Measurements from ENCODE around the gene VAC14. TPM values are rescaled to one million over a fixed set of nuclear protein-coding genes. Genes with fewer than 3 reads are reported as not detected.

The VAC14 gene
- total and polyA plus RNA-seq, 2 of the 8 experiments (the other 6 are each of a cell fraction or from before 2014, with no cell fraction given) = 56.0 to 108 TPM

DNA sequence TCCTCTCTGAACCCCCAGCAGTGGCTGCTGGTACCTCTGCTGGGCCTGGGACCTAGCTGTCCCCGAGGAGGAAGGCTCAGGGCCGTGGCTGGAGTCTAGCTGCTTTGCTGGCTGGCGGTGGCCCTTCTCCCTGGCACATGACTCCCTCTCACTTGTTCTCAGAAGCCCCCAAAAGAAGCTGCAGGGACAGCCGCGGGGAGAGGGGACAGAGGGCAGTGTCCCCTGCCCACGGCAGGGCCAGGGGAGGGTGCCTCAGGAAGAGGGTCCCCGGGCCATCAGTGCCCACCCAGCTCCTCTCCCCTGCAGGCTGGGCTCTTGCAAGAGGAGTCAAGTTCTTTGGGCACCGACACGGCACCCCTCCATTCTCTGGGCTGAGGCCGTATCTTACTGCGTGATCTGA lies 46.6 kb downstream of the VAC14 start:
- Histone ChIP-seq H3K9ac (replicated peaks in 1 of 4; ENCODE audit: extremely low read depth in 1 of 4, low read depth in 3 of 4, low read length in 3 of 4) (no peak overlapping the region), H2BK120ac (replicated peaks; ENCODE audit: low read depth, low read length) (no peak overlapping the region), H3K56ac (replicated peaks; ENCODE audit: insufficient read length, low read depth, low read length) (no peak overlapping the region), H4K5ac (ENCODE audit: insufficient read length, low read depth, low read length) (no peak overlapping the region), H2BK20ac (ENCODE audit: low read length) (no peak overlapping the region), H3K36me3 (ENCODE audit: control insufficient read depth in 2 of 4, insufficient read depth in 4 of 4, low read length in 3 of 4) (peaks cover 0 to 6% (median 4%) of the 10 kb centered on the region in 4 experiments; a peak in 3 of 8 replicates), H2AK5ac (ENCODE audit: low read depth, low read length) (no peak overlapping the region), H3K23me2 (ENCODE audit: low read depth, low read length) (no peaks in the 10 kb centered on the region), H3K14ac (ENCODE audit: insufficient read length) (no peak overlapping the region), H3K79me2 (ENCODE audit: control insufficient read depth in 1 of 2, insufficient read depth in 2 of 2, low read length in 2 of 2) (no peaks in the 10 kb centered on the region), H4K20me1 (replicated peaks in 1 of 2; ENCODE audit: control insufficient read depth in 1 of 2, insufficient read depth in 2 of 2, low read length in 2 of 2) (peaks cover 0 to 5% of the 10 kb centered on the region in 2 experiments), H3K4me2 (ENCODE audit: insufficient read depth in 1 of 2, low read depth in 2 of 2, low read length in 2 of 2) (no peak overlapping the region), H2BK12ac (ENCODE audit: low read depth, low read length) (no peak overlapping the region), H3K23ac (ENCODE audit: insufficient read length) (no peak overlapping the region), H4K91ac (replicated peaks; ENCODE audit: insufficient read length, low read length) (no peak overlapping the region), H3K79me1 (ENCODE audit: low read depth, low read length) (0 out of 2 replicates have a peak, but pooled peaks cover 2% of the 10 kb centered on the region), H4K8ac (ENCODE audit: extremely low read depth, insufficient read depth, low read length) (no peak overlapping the region), H3K18ac (ENCODE audit: extremely low read depth, low read length) (no peak overlapping the region), H3K4ac (replicated peaks; ENCODE audit: insufficient read length, low read depth, low read length) (no peak overlapping the region), H3K27me3 (replicated peaks in 1 of 4; ENCODE audit: control insufficient read depth in 3 of 4, extremely low read depth in 1 of 4, insufficient read depth in 3 of 4, low read length in 3 of 4) (no peaks in the 10 kb centered on the region), H3K27ac (ENCODE audit: low read depth, low read length) (no peak overlapping the region), H2BK15ac (ENCODE audit: low read length) (no peak overlapping the region), H2AFZ (ENCODE audit: low read length) (no peak overlapping the region), H3K9me3 (ENCODE audit: insufficient read depth in 2 of 2, low read depth in 1 of 2, low read length in 1 of 2) (no peaks in the 10 kb centered on the region), H2BK5ac (ENCODE audit: low read depth, low read length) (no peak overlapping the region), H3K4me1 (replicated peaks in 1 of 4; ENCODE audit: control insufficient read depth in 3 of 4, insufficient read depth in 4 of 4, low read length in 3 of 4) (peaks cover 0 to 10% (median 6%) of the 10 kb centered on the region in 4 experiments; a peak in 5 of 7 replicates), H3K4me3 (ENCODE audit: extremely low read depth in 1 of 4, insufficient read depth in 2 of 4, low read depth in 3 of 4, low read length in 4 of 4) (no peak overlapping the region)
- DNase-seq (ENCODE audit: low read depth in 1 of 2, low spot score in 2 of 2) (no peak), FAIRE-seq (no peak)
- 93% methylated on average over 10 of the region's 11 CpGs; no CpG with 5 or more reads in 1 of the 2 experiments for WGBS, 2 experiments (ENCODE audit: extremely low coverage in 1 of 2, insufficient coverage in 1 of 2, insufficient read length in 1 of 2, insufficient replicate concordance in 2 of 2, low coverage in 1 of 2, low lambda C conversion rate in 2 of 2, missing lambda C conversion rate in 1 of 2)
- CTCF ChIA-PET (ENCODE audit: partially characterized antibody) = interaction anchor here (1.5 to 7.0 kb wide), 3 partner anchors 15 to 18 kb away, joined by 3 to 57 read pairs (median 46); no protein-coding TSS in a partner anchor
- TF ChIP-seq ASH2L (IDR thresholded peaks at IDR 0.05; ENCODE audit: low read length) = no peak
- no peak for TF ChIP-seq CHD1 (IDR thresholded peaks at IDR 0.05; ENCODE audit: low read depth, low read length)
- TF ChIP-seq PHF8 (conservative IDR thresholded peaks at IDR 0.05; ENCODE audit: low read depth, low read length) = no peak
- no peak for TF ChIP-seq JUND (IDR thresholded peaks at IDR 0.05; ENCODE audit: low read length)
- no peak for TF ChIP-seq BCL11A (IDR thresholded peaks at IDR 0.05; ENCODE audit: low read depth in 2 of 2, low read length in 2 of 2)
- no peak for TF ChIP-seq GABPA (IDR thresholded peaks at IDR 0.05; ENCODE audit: borderline replicate concordance, insufficient read depth, low read length)
- POLR2A ChIA-PET (ENCODE audit: partially characterized antibody) = interaction anchor here (1.1 kb wide), 1 partner anchor 10 kb away, joined by 3 read pairs; no protein-coding TSS in a partner anchor
